Measurements from ENCODE around the gene SLC25A26.

SLC25A26 gene

DNA sequence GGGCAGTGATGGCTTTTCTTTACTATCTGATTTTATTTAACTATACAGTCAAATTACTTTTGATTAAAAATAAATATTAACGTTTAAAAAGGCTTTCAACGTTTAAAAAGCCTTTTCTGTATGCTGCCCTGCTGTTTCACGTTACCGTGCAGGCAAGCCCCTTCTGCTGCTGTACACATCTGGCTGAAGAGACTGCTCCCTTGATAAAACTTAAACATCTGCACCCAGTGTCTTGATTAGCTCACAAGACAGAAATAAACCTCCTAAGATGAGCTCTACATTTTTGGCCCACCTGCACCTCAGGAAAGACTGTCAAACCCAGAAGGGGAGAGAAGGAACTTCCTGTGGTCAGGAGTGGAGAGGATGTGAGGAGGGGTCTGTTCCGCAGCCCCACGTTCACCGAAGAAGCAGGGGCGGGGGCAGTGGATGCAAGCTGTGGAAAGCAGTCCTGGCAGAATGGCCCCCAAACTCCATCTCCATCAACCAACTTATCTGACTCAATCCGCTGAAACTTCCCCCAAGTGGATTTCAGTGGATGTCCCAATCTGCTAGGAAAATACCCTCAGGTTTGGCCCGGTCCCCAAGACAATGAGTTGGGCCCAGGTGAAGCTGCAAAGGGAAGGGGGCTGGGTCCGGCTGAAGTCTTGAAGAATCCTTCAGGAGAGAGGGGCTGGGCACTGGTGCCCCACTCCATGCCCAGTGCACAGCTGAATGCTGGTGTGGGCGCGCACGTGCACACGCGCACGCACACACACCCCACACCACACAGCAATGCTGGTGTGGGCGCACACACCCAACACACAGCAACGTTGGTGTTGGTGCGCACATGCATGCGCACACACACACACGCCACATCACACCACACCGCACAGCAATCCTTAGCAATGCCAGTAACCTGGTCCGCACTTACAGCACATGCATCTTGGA, 191.4 kb downstream of the SLC25A26 start:
- POLR2A ChIA-PET = interaction anchor here (1.0 kb wide), 1 partner anchor 8 kb away, joined by 5 read pairs; no protein-coding TSS in a partner anchor
- no peak for DNase-seq (ENCODE audit: low read depth, low spot score)
- TF ChIP-seq, protein P1, sequence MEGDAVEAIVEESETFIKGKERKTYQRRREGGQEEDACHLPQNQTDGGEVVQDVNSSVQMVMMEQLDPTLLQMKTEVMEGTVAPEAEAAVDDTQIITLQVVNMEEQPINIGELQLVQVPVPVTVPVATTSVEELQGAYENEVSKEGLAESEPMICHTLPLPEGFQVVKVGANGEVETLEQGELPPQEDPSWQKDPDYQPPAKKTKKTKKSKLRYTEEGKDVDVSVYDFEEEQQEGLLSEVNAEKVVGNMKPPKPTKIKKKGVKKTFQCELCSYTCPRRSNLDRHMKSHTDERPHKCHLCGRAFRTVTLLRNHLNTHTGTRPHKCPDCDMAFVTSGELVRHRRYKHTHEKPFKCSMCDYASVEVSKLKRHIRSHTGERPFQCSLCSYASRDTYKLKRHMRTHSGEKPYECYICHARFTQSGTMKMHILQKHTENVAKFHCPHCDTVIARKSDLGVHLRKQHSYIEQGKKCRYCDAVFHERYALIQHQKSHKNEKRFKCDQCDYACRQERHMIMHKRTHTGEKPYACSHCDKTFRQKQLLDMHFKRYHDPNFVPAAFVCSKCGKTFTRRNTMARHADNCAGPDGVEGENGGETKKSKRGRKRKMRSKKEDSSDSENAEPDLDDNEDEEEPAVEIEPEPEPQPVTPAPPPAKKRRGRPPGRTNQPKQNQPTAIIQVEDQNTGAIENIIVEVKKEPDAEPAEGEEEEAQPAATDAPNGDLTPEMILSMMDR (IDR thresholded peaks at IDR 0.05; ENCODE audit: insufficient read depth, low read length, missing control alignments) = no peak
- no peak overlapping the region for H3K4me3 ChIP-seq (ENCODE audit: low read depth, low read length)
- CTCF ChIA-PET = interaction anchor here (0.9 to 12.3 kb wide), 7 partner anchors 6 to 408 kb away, joined by 3 to 248 read pairs (median 5); no protein-coding TSS in a partner anchor

DNA sequence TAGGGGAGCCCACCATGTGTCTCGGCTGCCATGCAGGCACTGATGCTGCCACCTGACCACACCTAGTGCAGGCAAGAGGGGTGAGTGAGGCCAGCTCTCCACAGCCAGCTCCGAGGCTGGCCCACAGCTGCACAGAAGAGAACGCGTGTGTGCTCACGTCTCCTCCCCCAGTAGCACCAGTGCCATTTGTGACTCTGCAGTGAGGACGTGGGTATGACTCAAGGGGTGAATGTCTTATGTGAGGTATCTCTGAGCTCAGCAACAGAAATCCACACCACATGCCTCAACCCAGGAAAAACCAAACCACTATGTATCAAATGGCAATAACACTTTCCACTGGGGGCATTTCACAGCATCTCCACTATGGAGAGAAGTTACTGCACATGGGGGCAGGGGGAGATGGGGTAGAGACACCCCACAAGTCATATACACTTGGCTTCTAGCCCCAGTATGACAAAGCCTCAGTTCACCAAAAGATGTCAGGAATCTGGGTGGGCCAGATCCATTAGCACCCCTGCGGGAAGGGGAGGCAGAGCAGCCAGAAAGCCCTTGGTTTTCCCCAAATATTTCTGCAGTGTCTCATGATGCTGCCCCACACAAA, 192.4 kb downstream of the SLC25A26 start:
- TF ChIP-seq, protein P1 (IDR thresholded peaks at IDR 0.05; ENCODE audit: insufficient read depth, low read length, missing control alignments) = no peak
- POLR2A ChIA-PET = interaction anchor here (1.0 kb wide), 3 partner anchors 9 to 73 kb away, joined by 3 to 6 read pairs (median 5); no protein-coding TSS in a partner anchor
- peak; percentile 93 for DNase-seq (ENCODE audit: low read depth, low spot score)
- CTCF ChIA-PET = interaction anchor here (0.9 to 12.3 kb wide), 4 partner anchors 7 to 406 kb away, joined by 3 to 248 read pairs (median 18); no protein-coding TSS in a partner anchor
- H3K4me3 ChIP-seq (ENCODE audit: low read depth, low read length) = no peak overlapping the region

DNA sequence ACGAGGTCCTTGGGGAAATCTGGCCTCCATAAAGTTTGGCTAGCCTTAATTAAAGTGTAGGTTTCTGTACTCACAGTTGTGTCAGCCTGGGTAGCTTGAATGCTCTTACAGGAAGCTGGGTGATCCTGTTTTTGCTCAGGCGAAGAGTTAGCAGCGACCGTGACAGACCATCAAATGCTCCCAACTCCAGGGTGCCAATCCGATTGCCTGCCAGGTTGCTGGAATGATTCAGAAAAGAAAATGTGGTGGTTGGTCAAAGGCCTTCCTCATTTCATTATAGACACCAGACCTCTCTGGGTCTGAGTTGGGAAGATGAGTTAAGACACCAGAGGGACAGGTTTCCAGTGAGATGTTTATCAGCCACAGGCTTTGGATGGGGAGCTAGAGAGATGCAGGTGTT, 194.0 kb downstream of the SLC25A26 start:
- DNase-seq (ENCODE audit: low read depth, low spot score) = no peak
- H3K4me3 ChIP-seq (ENCODE audit: low read depth, low read length) = no peak overlapping the region
- TF ChIP-seq, protein P1 (IDR thresholded peaks at IDR 0.05; ENCODE audit: insufficient read depth, low read length, missing control alignments) = no peak
- ChIA-PET POLR2A (interaction anchor here (0.7 kb wide), 1 partner anchor 68 kb away, joined by 4 read pairs; no protein-coding TSS in a partner anchor), CTCF (interaction anchor here (5.4 to 12.3 kb wide), 2 partner anchors 9 to 405 kb away, joined by 32 to 248 read pairs; no protein-coding TSS in a partner anchor)

DNA sequence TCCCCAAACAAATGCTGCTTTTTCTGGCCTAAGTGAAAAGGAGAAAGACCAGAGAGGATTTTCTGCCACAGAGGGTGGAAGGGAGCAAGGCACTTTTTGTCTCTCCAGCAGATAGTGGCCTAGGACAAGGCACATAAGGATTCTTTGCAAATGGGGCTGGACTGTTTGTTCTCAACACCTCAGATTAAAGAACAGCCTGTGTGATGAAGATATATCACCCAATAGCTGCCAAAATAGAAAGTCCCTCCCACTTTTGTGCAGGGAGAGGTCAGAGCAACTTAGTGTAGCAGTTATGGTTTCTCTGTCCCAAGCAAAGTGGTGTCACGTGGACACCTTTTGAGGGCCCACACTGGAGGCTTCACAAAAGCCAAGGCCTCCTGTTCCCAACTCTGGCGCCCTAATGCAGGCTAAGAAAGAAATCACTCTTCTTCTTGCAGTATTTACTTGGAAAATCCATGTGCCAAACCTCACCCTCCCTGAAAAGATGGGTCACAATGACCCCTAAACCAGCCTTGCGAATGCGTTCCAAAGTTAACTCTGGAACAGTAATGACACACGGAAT, 195.1 kb downstream of the SLC25A26 start:
- ChIA-PET CTCF (interaction anchor here (5.4 kb wide), 1 partner anchor 10 kb away, joined by 32 read pairs; no protein-coding TSS in a partner anchor), POLR2A (no interaction called here)
- TF ChIP-seq, protein P1 (IDR thresholded peaks at IDR 0.05; ENCODE audit: insufficient read depth, low read length, missing control alignments) = no peak
- no peak for DNase-seq (ENCODE audit: low read depth, low spot score)
- H3K4me3 ChIP-seq (ENCODE audit: low read depth, low read length) = no peak overlapping the region

DNA sequence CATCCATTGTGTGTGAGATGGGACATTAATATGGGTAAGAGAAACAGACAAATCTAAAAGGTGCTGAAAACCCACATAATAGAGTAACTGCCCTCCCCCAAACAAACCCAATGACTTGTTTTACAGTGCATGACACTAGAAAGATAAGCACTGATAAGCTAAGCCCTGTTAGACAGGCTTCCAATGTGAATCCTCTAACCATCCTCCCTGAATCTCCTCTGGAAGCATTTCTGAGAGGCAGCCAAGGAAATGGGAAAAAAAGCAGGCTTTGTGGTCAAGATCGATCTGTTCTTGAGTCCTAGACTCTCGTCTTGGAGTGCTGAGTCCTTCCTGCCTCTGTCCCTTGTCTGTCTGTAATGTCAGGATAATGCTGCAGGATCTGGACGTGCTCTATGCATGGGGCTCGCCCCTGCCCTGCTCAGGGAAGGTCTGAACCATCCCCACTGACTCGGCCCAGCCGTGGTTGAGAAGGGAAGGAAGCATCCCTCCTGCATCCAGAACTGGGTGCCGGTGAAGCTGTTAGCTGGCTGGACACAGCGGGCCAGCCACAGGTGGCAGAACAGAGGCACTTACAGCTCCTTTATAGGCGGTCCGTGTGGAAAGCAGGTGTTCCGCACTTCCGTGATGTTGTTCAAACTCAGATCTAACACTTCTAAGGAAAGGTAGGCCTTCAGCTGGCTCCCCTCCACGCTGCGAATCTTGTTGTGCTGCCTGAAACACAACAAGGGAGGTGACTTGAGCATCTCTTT, 195.9 kb downstream of the SLC25A26 start:
- TF ChIP-seq, protein P1 (IDR thresholded peaks at IDR 0.05; ENCODE audit: insufficient read depth, low read length, missing control alignments) = no peak
- CTCF ChIA-PET = interaction anchor here (1.8 to 5.4 kb wide), 2 partner anchors 8 to 11 kb away, joined by 6 to 32 read pairs; no protein-coding TSS in a partner anchor
- no peak overlapping the region for H3K4me3 ChIP-seq (ENCODE audit: low read depth, low read length)
- no peak for DNase-seq (ENCODE audit: low read depth, low spot score)
- POLR2A ChIA-PET = no interaction called here
